ENCODE data around the gene VPS52. TPM values are rescaled to one million over a fixed set of nuclear protein-coding genes. Genes with fewer than 3 reads are reported as not detected.
A peak's percentile ranks its signal among the peaks of the same experiment; 100 is the strongest.

Gene VPS52
- total RNA-seq, 1 experiment from 2014 or later, result 58.2 TPM

DNA sequence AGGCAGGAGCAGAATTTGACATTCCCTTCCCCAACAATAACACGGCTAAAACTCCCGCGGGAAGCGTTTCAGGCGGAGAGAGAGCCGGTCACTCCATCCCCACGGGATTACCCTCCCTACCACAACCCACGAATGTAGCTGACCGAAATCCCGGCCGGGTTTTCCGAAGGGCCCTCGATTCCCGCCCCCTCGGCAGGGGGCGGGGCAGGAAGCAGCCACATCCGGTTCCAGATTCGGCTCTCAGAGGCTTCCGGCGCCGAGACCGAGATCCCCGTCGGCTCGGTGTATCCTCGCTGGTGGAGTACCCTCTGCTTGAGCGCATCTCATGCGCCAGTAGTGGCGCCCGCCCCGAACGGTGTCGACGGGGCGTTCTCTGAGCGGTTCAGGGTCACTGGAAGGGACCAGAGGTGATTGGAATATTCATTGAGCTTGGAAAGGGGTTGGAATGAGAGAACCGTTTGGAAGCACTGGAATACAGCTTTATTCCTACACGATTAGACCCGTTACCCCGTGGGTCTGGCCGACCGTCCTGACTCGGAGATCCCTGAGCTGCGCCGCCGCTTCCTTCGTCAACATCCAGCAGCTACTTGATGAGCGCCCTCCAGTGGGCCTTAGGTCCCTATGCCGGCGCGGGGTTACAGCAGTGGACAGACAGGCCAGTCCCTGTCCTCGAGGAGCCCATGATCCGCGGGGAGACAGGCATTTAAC, 27.7 kb upstream of the VPS52 start (continued):
- TF ChIP-seq, protein P1, sequence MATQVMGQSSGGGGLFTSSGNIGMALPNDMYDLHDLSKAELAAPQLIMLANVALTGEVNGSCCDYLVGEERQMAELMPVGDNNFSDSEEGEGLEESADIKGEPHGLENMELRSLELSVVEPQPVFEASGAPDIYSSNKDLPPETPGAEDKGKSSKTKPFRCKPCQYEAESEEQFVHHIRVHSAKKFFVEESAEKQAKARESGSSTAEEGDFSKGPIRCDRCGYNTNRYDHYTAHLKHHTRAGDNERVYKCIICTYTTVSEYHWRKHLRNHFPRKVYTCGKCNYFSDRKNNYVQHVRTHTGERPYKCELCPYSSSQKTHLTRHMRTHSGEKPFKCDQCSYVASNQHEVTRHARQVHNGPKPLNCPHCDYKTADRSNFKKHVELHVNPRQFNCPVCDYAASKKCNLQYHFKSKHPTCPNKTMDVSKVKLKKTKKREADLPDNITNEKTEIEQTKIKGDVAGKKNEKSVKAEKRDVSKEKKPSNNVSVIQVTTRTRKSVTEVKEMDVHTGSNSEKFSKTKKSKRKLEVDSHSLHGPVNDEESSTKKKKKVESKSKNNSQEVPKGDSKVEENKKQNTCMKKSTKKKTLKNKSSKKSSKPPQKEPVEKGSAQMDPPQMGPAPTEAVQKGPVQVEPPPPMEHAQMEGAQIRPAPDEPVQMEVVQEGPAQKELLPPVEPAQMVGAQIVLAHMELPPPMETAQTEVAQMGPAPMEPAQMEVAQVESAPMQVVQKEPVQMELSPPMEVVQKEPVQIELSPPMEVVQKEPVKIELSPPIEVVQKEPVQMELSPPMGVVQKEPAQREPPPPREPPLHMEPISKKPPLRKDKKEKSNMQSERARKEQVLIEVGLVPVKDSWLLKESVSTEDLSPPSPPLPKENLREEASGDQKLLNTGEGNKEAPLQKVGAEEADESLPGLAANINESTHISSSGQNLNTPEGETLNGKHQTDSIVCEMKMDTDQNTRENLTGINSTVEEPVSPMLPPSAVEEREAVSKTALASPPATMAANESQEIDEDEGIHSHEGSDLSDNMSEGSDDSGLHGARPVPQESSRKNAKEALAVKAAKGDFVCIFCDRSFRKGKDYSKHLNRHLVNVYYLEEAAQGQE (IDR thresholded peaks at IDR 0.05; ENCODE audit: low read depth), result no peak
- TF ChIP-seq JUND (IDR thresholded peaks at IDR 0.05), result no peak
- no peak for TF ChIP-seq SP1 (IDR thresholded peaks at IDR 0.05; ENCODE audit: low read depth)
- TF ChIP-seq ELF1 (IDR thresholded peaks at IDR 0.05; ENCODE audit: borderline replicate concordance, low read depth), result no peak

DNA sequence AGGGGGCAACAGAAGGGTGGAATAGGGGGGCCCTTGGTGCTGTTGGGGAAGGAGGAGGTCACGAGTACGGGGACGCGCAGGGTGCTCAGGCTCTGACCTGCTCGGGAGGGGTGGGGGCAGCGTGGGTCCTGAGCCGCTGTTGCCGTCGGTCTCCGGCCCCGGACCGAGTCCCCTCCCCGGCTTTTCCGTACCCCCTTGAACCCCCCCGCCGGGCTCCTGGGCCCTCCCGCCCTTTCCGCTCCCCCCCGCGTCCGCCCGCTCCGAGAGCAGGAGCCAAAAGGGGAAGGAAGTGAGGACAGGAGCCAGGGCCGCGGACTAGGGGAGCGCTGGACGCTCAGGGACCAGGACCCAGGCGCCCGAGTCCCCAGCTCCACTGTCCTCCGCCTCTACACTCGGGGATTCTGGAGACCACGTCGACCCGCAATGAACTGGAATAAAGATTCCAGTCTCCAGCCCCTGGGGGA, 27.1 kb upstream of the VPS52 start, which contains the start of gene RGL2:
Gene RGL2 (minus strand): TSS at position 170 of the 464 bp plus-strand sequence. CDS start 332 bp downstream, outside the sequence.
- Histone ChIP-seq H3K79me2 (ENCODE audit: insufficient read depth, low read length) (peaks cover 21% of the 10 kb centered on the region), H3K27me3 (ENCODE audit: insufficient read depth, low read length) (no peaks in the 10 kb centered on the region), H3K9me2 (ENCODE audit: insufficient read depth) (no peaks in the 10 kb centered on the region), H3K36me3 (ENCODE audit: control insufficient read depth in 1 of 2, insufficient read depth in 2 of 2, low read length in 2 of 2) (peaks cover 3 to 8% of the 10 kb centered on the region in 2 experiments; a peak in 3 of 4 replicates), H3K4me3 (replicated peaks in 1 of 2; ENCODE audit: low read depth in 1 of 2, low read length in 2 of 2) (peak within 1 kb of the TSS; percentile 76 to 85), H2AFZ (ENCODE audit: low read depth, low read length, poor library complexity, severe bottlenecking) (no peak within 1 kb of the TSS), H3K9me3 (ENCODE audit: control insufficient read depth in 1 of 2, insufficient read depth in 1 of 2, low read depth in 1 of 2, low read length in 2 of 2) (no peaks in the 10 kb centered on the region), H3K27ac (ENCODE audit: low read depth, low read length) (peak within 1 kb of the TSS; percentile 96), H3K4me2 (ENCODE audit: low read length) (peak within 1 kb of the TSS; percentile 100), H4K20me1 (ENCODE audit: insufficient read depth) (no peaks in the 10 kb centered on the region), H3K4me1 (ENCODE audit: control insufficient read depth in 1 of 2, insufficient read depth in 2 of 2, low read length in 2 of 2) (peaks cover 6 to 26% of the 10 kb centered on the region in 2 experiments; a peak in 3 of 4 replicates), H3K9ac (ENCODE audit: low read length) (peak within 1 kb of the TSS; percentile 84)
- TF ChIP-seq EZH2phosphoT487 (IDR thresholded peaks at IDR 0.05; ENCODE audit: borderline replicate concordance) (no peak), ELF1 (IDR thresholded peaks at IDR 0.05; ENCODE audit: borderline replicate concordance, low read depth) (no peak), JUND (IDR thresholded peaks at IDR 0.05) (no peak)
- TF ChIP-seq, protein P1 (IDR thresholded peaks at IDR 0.05; ENCODE audit: low read depth), result no peak
- intact Hi-C loops (cut with micrococcal nuclease), result loop anchor here (1.0 to 5.0 kb wide), 4 partner anchors 16 to 128 kb away; partner anchors contain the start of genes PHF1, RXRB, SLC39A7 and TAPBP
- ATAC-seq (peak; percentile 16), DNase-seq (ENCODE audit: low read depth, low spot score) (no peak)
- ChIA-PET POLR2A (interaction anchor here (0.9 to 1.6 kb wide), 5 partner anchors 8 to 39 kb away, joined by 3 to 13 read pairs (median 4); partner anchors contain the start of genes B3GALT4, RPS18, VPS52 and ZBTB22), RAD21 (ENCODE audit: low non-redundant PET in 1 of 2, low total read pairs in 2 of 2, uncharacterized antibody in 2 of 2, unreplicated experiment in 2 of 2) (no interaction called here), CTCF (interaction anchor here (0.9 to 1.6 kb wide), 5 partner anchors 10 to 138 kb away, joined by 3 to 11 read pairs (median 9); partner anchors contain the start of genes B3GALT4, PFDN6, WDR46 and ZBTB22)
- BruUV-seq (replicated peaks), result no TSS peak

Measured in HCT116 (cell line).